ENCODE measurements around the gene ZSCAN26. TPM values are rescaled to one million over a fixed set of nuclear protein-coding genes. Genes with fewer than 3 reads are reported as not detected.
"Not testable (repeated sequence)": the region's sequence is repeated elsewhere in the genome, so short reads cannot be mapped to it uniquely, and the experiment has no call there.

The ZSCAN26 gene
- polyA plus RNA-seq, 4 donors: 36.4 to 40.3 (median 37.8) TPM

DNA sequence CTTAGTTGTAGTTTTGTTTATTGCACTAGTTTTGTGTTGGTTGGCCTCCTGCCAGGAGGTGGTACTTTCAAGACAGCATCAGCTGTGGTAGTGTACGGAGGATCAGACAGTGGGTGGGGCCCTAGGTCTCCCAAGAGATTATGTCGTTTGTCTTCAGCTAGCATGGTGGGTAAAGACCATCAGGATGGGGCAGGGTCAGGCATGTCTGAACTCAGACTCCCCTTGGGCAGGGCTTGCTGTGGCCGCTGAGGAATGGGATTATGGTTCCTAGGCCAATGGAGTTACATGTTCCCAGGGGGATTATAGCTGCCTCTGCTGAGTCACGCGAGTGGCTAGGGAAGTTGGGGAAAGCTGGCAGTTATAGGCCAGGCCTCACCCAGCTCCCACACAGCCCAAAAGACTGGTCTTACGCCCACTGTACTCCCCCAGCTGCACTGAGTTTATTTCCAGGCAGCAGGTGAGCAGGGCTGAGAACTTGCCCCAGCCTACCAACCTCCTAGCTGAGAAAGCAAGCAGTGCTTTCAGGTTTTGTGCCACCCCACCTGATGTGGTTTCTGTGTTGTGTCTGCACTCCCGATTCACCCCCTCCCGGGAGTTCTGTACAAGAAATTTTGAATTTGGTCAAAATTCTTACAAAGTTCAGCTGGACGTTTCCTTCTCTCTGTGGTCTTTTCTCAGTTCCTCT, 44.3 kb downstream of the ZSCAN26 start:
- DNase-seq (ENCODE audit: low read depth in 4 of 4, low spot score in 3 of 4): no peak

DNA sequence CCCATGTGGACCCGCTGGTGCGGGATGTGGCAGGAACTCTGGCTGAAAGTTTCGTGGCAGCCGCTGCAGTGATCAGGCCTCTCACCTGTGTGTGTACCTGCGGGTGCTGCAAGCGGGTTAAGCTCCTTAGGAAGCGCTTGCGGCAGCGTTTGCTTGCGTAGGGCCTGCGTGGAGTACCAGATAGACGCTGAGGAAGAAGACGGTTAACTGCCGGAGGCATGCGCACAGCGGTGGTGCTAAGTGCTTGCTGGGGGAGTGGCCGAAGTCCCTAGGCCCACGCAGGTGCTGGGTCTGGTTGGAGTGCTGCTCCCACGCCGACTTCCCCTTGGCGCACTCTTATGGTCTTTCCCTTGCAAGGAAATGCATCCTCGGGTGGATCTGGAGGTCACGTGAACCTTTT, 46.0 kb downstream of the ZSCAN26 start:
- no peak for DNase-seq (ENCODE audit: low read depth in 4 of 4, low spot score in 3 of 4)

DNA sequence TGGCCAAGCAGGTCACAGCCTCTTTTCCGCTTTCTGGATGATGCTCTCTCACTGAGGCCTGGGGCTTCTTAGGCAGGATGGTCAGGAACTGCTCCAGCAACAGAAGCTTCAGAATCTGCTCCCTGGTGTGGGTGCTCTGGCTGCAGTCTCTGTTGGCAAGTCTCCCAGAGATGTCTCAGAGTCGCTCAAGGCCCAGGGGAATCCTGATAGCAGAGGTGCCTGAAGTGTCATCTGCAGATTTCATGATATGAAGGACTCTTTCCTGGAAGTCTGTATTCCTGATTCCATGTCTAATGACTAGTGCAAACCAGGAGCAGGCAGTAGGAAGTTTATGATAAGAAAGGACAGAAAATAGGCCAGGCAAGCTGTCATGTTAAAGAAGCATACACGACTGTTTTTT, 48.7 kb downstream of the ZSCAN26 start:
- no peak for DNase-seq (ENCODE audit: low read depth in 4 of 4, low spot score in 3 of 4)

DNA sequence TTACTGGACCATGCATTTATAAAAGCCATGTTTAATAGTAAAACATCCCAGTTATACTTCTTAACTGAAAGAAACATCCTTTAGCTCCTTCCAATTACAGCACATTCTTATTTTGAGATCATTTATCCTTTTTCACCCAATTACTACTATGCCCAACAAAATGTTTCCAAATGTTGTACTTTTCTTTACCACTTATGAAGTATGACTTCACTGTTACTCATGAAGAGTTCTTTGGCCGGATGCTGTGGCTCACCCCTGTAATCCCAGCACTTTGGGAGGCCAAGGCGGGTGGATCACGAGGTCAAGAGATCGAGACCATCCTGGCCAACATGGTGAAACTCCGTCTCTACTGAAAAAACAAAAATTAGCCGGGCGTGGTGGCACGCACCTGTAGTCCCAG, 50.9 kb downstream of the ZSCAN26 start:
- not testable (repeated sequence) for DNase-seq (ENCODE audit: low read depth in 4 of 4, low spot score in 3 of 4)

DNA sequence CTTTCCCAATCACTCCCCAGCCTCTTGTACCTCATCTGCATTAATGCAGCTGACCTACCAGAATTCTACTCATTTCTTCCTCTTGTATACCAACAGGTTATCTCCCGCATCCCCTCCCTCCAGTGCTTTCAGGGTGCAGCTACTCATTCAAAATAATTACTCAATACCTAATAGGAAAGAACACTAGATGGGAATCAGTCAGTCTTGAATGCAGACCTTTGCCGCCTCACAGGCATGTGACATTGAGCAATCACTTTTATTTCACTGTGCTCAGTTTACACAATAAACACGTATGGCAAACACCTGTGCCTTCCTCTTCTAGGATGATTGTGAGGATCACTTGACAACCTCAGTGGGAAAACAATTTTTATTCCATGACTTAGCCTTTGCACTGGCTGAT, 55.7 kb downstream of the ZSCAN26 start:
- no peak for DNase-seq (ENCODE audit: low read depth in 4 of 4, low spot score in 3 of 4)

DNA sequence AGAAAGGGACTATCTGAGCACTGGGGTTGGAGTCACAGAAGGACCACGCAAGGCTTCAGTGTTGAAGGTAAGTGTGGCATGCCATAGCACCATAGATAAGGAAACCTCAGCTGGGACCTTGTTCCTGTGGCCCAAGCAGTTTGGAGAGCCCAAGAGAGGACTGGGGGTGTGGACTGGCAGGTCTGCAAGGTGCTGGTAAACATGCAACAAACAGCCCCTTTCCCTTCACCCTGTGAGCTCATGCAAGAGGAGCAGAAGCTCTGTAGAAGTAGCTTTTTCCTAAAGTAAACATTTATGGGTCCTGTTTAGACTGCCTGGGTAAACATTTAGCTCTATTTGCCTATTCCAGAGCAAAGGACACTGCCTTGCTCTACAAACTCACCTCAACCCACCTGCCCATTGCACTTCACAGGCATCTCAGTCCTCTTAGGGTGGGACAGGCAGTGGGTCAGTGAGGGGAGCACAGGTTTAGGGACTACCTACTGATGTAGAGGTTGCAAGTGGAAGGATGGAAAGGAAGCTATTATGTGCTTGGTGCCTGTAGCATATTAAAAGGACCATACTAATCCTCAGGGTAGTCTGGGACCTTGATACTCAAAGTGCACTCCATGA, 57.0 kb downstream of the ZSCAN26 start:
- DNase-seq (ENCODE audit: low read depth in 4 of 4, low spot score in 3 of 4): no peak

DNA sequence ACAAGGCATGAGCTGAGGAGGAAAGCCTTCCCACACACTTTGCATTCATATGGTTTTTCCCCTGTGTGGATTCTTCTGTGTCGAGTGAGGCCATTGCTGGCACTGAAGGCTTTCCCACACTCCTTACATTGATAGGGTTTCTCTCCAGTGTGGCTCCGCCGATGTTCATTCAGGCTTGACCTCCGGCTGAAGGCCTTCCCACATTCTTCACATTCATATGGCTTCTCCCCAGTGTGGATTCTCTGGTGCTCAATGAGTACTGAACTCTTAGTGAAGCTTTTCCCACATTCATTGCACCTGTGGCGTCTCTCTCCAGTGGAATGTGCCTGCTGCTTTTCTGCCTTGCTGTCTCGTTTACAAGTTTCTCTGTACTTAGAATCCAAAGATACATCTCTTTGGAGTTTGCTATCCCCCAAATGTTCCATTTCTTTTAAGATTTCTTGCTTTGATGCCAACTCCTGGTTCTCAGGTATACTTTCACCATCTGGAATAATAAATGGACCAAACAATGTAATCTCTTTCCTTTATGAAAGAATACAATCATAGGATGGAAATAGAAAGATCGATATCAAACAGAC, 59.5 kb downstream of the ZSCAN26 start:
- DNase-seq (ENCODE audit: low read depth in 4 of 4, low spot score in 3 of 4): no peak

Other genes with a start within 250 kb of the ZSCAN26 start
- gene ZNF165, start 186.6 kb upstream of the ZSCAN26 start, polyA plus RNA-seq (ENCODE audit: insufficient read length in 4 of 4): 1 to 10 TPM in 3 of 4 donors, under 1 TPM in 1; 0.97 to 5.1 (median 4.3) TPM
- gene ZSCAN16, start 142.5 kb upstream of the ZSCAN26 start, polyA plus RNA-seq (ENCODE audit: insufficient read length in 4 of 4): 10 to 100 TPM in 3 of 4 donors, 1 to 10 TPM in 1; 6.5 to 14.0 (median 10.8) TPM
- gene ZKSCAN8, start 125.3 kb upstream of the ZSCAN26 start, polyA plus RNA-seq (ENCODE audit: insufficient read length in 4 of 4): 10 to 100 TPM; 38.5 to 45.6 (median 42.0) TPM
- 10 to 100 TPM; 27.7 to 38.5 (median 30.7) TPM for gene ZSCAN9, start 41.9 kb upstream of the ZSCAN26 start, polyA plus RNA-seq (ENCODE audit: insufficient read length in 4 of 4)
- 10 to 100 TPM; 10.6 to 12.2 (median 11.8) TPM for gene ZKSCAN4, start 14.9 kb upstream of the ZSCAN26 start, polyA plus RNA-seq (ENCODE audit: insufficient read length in 4 of 4)
- gene NKAPL, start 7.8 kb upstream of the ZSCAN26 start, polyA plus RNA-seq (ENCODE audit: insufficient read length in 4 of 4): 1 to 10 TPM in 3 of 4 donors, under 1 TPM in 1; 0.91 to 3.0 (median 2.3) TPM
- 10 to 100 TPM in 3 of 4 donors, 1 to 10 TPM in 1; 9.6 to 12.3 (median 10.8) TPM for gene PGBD1, start 14.4 kb downstream of the ZSCAN26 start, polyA plus RNA-seq (ENCODE audit: insufficient read length in 4 of 4)
- 10 to 100 TPM in 3 of 4 donors, 1 to 10 TPM in 1; 9.1 to 11.0 (median 10.5) TPM for gene ZSCAN31, start 69.0 kb downstream of the ZSCAN26 start, polyA plus RNA-seq (ENCODE audit: insufficient read length in 4 of 4)
- 10 to 100 TPM in 2 of 4 donors, 1 to 10 TPM in 2; 8.8 to 12.2 (median 10.4) TPM for gene ZKSCAN3, start 82.8 kb downstream of the ZSCAN26 start, polyA plus RNA-seq (ENCODE audit: insufficient read length in 4 of 4)
- 10 to 100 TPM; 10.9 to 16.8 (median 15.0) TPM for gene ZSCAN12, start 132.6 kb downstream of the ZSCAN26 start, polyA plus RNA-seq (ENCODE audit: insufficient read length in 4 of 4)
- 10 to 100 TPM; 13.1 to 17.8 (median 15.3) TPM for gene ZSCAN23, start 176.3 kb downstream of the ZSCAN26 start, polyA plus RNA-seq (ENCODE audit: insufficient read length in 4 of 4)
- not detected for gene GPX6, start 248.7 kb downstream of the ZSCAN26 start, polyA plus RNA-seq (ENCODE audit: insufficient read length in 4 of 4)